Measurements from ENCODE around the gene SAMD3. TPM values are rescaled to one million over a fixed set of nuclear protein-coding genes. Genes with fewer than 3 reads are reported as not detected.
"Not testable (repeated sequence)": the region's sequence is repeated elsewhere in the genome, so short reads cannot be mapped to it uniquely, and the experiment has no call there.

Gene SAMD3, protein sequence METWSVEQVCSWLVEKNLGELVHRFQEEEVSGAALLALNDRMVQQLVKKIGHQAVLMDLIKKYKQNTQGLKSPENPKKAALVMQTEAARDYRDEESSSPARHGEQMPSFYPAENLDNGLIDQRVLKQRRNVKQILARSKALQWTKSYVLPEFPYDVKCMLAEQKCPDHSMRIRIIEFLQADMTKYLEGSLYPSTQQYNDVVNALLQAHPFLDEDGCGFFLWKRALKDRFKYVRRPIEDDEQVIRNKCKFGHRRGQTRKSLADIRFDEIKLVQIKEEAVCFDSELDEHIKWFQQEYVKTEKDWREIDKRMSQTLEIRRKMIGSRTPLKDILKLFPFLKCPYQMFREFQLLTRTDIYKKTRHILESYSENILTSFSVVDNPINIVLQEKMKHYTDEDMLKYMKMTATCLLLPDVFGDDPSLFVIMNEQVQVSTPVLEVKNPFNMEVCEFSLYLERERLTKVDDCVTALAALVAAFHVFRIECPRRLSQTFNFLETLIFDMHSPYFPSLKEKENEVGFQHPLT
- total RNA-seq: 10 to 100 TPM; 14.6 to 39.3 TPM

DNA sequence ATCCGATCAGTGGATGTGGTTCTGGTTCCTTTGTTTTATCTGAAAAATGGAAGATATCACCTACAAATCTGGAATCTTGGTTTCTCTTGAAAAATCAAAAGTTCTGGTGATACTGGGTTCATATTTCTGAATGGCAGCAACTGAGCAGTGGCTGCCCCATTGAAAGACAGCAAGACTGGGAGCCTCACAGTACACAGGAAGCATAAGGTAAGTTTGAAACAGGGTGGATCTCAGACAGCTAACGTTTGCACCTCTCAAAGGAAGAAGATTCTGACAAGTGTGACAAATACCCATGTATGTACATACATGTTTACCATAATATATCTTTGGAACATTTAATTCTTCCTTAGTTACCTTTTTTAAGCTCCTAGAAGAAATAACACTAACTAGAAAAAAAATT, at the start of gene SAMD3:
Gene SAMD3 (minus strand): TSS at position 177 of the 400 bp plus-strand sequence. CDS start 7,678 bp downstream, outside the sequence.
- ATAC-seq (peak; percentile 57 to 63), DNase-seq (ENCODE audit: low spot score) (no peak)
- Mint-ChIP-seq H3K27ac (peak within 1 kb of the TSS; percentile 80 to 86), H3K36me3 (peaks cover 7% of the 10 kb centered on the region), H3K9me3 (peaks cover 4% of the 10 kb centered on the region), H3K4me1 (ENCODE audit: low read depth in 2 of 2) (peaks cover 34 to 42% of the 10 kb centered on the region in 2 donors), H3K27me3 (no peaks in the 10 kb centered on the region), H3K4me3 (peak within 1 kb of the TSS; percentile 77)

DNA sequence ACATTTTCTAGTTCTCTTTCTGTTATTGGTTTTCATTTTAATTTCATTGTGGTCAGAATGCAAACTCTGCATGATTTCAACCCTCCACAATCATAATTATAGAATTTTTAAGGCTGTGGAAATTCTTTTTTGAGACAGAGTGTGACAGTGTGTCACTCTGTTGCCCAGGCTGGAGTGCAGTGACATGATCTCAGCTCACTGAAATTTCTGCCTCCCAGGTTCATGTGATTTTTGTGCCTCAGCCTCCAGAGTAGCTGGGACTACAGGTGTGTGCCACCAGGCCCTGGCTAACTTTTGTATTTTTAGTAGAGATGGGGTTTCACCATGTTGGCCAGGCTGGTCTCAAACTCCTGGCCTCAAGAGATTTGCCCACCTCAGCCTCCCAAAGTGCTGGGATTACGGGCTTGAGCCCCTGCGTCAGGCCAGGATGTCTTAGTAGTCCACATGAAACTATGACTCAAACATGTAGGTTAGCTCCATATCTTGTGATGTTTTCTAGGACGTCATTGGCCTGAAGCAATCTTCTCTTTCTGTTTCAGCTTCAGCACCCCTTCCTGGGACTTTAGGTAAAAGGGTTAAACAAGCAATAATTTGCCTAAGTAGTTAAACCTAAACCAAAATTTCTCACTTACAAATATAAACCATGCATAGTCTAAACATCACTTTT, 47.4 kb upstream of the SAMD3 start:
- Mint-ChIP-seq H3K36me3 (peaks cover 33% of the 10 kb centered on the region), H3K27ac (peak overlapping the region; percentile 11 to 28), H3K9me3 (peaks cover 3% of the 10 kb centered on the region), H3K27me3 (no peaks in the 10 kb centered on the region), H3K4me1 (ENCODE audit: low read depth in 2 of 2) (peaks cover 8 to 24% of the 10 kb centered on the region in 2 donors), H3K4me3 (no peak overlapping the region)
- DNase-seq (ENCODE audit: low spot score) (no peak), ATAC-seq (peak; percentile 50 to 85)

DNA sequence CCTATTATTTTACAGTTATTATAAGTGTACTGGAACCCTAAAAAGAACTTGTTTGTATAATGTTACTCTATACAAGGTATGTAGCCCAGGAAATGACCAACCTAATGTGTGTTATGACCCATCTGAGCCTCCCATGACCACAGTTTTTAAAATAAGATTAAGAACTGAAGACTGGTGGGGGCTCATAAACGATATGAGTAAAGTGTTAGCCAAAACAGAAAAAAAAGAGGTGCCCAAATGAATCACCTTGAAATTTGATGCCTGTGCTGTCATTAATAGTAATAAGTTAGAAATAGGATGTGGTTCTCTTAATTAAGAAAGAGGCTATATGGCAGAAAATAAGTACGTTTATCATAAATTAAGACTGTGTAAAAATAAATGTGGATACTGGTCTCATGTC, 42.8 kb upstream of the SAMD3 start:
- peaks cover 20 to 39% of the 10 kb centered on the region in 2 donors for H3K4me1 Mint-ChIP-seq (ENCODE audit: low read depth in 2 of 2)
- H3K9me3 Mint-ChIP-seq; ATAC-seq; H3K4me3 Mint-ChIP-seq; H3K27ac Mint-ChIP-seq; H3K27me3 Mint-ChIP-seq; DNase-seq (ENCODE audit: low spot score); H3K36me3 Mint-ChIP-seq: not testable (repeated sequence)

DNA sequence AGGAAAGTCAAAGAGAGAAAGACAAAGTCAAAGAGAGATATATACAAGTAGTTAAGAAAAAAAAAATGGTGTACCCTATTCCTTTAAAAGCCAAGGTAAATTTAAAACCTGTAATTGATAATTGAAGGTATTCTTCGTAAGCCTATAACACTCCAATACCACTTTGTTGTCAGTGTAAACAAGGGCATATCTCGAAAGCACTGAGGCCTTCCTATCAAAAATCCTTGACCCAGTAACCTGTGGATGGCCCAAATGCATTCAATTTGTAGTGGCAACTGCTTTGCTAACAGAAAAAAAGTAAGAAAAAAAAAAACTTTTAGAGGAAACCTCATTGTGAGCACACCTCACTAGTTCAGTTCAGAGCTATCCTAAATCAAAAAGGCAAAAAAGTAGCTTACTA, 39.3 kb upstream of the SAMD3 start:
- no peak for ATAC-seq
- DNase-seq (ENCODE audit: low spot score): no peak
- Mint-ChIP-seq H3K36me3 (peaks cover 8% of the 10 kb centered on the region), H3K27ac (peak overlapping the region; percentile 75 to 92), H3K9me3 (no peaks in the 10 kb centered on the region), H3K4me1 (ENCODE audit: low read depth in 2 of 2) (peaks cover 30 to 44% of the 10 kb centered on the region in 2 donors), H3K27me3 (no peaks in the 10 kb centered on the region), H3K4me3 (peak overlapping the region; percentile 86)

DNA sequence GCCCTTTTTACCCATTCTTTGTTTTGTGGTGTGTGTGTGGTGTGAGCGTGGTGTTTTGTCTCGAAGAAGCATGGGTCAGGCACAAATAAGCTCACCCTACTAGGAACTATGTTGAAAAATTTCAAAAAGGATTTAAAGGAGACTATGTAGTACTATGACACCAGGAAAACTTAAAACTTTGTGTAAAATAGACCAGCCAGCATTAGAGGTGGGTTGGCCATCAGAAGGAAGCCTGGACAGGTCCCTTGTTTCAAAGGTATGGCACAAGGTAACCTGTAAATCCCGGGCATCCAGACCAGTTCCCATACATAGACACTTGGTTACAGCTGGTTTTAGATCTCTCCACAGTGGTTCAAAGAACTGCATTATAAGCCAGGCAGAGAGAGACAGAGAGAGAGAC, 38.8 kb upstream of the SAMD3 start:
- DNase-seq (ENCODE audit: low spot score); H3K36me3 Mint-ChIP-seq; H3K27me3 Mint-ChIP-seq; ATAC-seq; H3K9me3 Mint-ChIP-seq: not testable (repeated sequence)
- peak overlapping the region; percentile 75 to 92 for H3K27ac Mint-ChIP-seq
- peak overlapping the region; percentile 86 for H3K4me3 Mint-ChIP-seq
- H3K4me1 Mint-ChIP-seq (ENCODE audit: low read depth in 2 of 2): peaks cover 30 to 43% of the 10 kb centered on the region in 2 donors

DNA sequence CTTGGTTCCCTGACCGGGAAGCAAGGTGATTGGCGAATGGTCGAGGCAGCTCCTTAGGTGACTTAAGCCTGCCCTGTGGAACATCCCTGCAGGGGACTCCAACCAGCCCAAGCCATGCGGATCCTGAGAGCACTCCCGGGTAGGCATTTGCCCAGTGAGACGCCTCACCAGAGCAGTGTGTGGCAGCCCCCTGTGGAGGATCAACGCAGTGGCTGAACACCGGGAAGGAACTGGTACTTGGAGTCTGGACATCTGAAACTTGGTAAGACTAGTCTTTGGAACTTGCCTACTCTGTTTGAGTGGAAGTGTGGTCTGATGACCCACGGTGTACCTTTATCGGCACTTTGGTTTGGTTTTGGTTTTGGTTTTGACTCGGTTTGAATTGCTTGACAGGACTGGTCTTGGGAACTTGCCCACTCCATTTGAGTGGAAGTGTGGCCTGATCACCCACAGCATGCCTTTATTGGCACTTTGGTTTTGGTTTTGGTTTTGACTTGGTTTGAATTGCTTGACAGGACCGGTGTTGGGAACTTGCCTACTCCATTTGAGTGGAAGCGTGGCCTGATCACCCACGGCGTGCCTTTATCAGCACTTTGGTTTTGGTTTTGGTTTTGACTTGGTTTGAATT, 38.0 kb upstream of the SAMD3 start:
- H3K4me3 Mint-ChIP-seq: peak overlapping the region; percentile 86
- not testable (repeated sequence) for H3K36me3 Mint-ChIP-seq, H3K27me3 Mint-ChIP-seq, H3K9me3 Mint-ChIP-seq
- peak overlapping the region; percentile 75 to 92 for H3K27ac Mint-ChIP-seq
- peak; percentile 66 for DNase-seq (ENCODE audit: low spot score)
- peaks cover 30 to 36% of the 10 kb centered on the region in 2 donors for H3K4me1 Mint-ChIP-seq (ENCODE audit: low read depth in 2 of 2)
- ATAC-seq: peak; percentile 68 to 85

DNA sequence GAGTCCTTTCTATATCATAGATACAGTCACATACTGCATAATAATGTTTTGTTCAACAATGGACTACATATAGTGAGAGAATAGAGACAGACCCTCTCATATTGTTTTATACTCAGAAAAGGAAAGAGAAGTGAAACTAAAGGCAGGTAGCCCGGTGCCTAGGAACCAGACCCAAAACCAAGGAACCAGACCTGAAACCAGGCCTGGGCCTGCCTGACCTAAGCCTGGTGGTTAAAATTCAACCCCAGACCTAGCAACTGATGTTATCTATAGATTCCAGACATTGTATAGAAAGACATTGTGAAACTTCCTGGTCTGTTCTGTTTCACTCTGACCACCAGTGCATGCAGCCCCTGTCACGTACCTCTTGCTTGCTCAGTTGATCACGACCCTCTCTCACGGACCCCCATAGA, 37.3 kb upstream of the SAMD3 start:
- not testable (repeated sequence) for H3K9me3 Mint-ChIP-seq; H3K27me3 Mint-ChIP-seq; H3K36me3 Mint-ChIP-seq; DNase-seq (ENCODE audit: low spot score)
- peak; percentile 73 to 79 for ATAC-seq
- peaks cover 30 to 34% of the 10 kb centered on the region in 2 donors for H3K4me1 Mint-ChIP-seq (ENCODE audit: low read depth in 2 of 2)
- H3K27ac Mint-ChIP-seq: peak overlapping the region; percentile 75 to 92
- peak overlapping the region; percentile 86 for H3K4me3 Mint-ChIP-seq

DNA sequence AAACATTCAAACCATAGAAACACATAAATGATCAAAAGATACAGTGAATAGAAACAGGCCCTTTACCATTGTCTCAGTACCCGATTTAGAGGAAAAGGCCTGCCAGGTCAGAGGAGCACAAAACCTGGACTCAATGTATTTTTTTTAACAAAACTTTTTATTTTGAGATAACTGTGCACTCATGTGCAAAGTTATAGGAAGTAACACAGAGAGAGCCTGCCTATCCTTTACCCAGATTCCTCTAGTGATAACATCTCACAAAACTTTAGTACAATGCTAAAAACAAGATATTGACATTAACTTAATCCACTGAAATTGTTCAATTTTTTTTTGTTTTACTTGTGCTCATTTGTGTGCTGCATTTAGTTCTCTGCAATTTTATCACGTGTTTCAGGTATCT, 36.8 kb upstream of the SAMD3 start:
- Mint-ChIP-seq H3K4me1 (ENCODE audit: low read depth in 2 of 2) (peaks cover 33 to 34% of the 10 kb centered on the region in 2 donors), H3K9me3 (no peaks in the 10 kb centered on the region), H3K27ac (peak overlapping the region; percentile 75 to 92), H3K4me3 (peak overlapping the region; percentile 86), H3K36me3 (peaks cover 8% of the 10 kb centered on the region), H3K27me3 (no peaks in the 10 kb centered on the region)
- DNase-seq (ENCODE audit: low spot score): no peak
- no peak for ATAC-seq

DNA sequence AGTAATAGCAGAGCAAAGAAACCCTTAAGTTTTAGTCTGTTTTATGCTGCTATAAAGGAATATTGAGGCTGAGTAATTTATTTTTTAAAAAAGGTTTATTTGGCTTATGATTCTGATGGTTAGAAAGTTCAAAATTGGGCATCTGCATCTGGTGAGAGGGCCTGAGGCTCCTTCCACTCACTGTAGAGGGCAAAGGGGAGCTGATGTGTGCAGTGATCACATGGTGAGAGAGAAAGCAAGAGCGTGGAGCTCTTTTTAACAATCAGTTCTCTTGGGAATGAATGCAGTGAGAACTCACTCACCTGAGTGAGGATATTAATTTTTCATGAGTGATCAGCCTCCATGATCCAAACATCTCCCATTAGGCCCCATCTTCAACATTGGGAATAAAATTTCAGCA, 36.4 kb upstream of the SAMD3 start:
- Mint-ChIP-seq H3K9me3 (no peaks in the 10 kb centered on the region), H3K27me3 (no peaks in the 10 kb centered on the region), H3K36me3 (peaks cover 8% of the 10 kb centered on the region), H3K4me1 (ENCODE audit: low read depth in 2 of 2) (peaks cover 33 to 34% of the 10 kb centered on the region in 2 donors), H3K27ac (peak overlapping the region; percentile 75 to 92), H3K4me3 (peak overlapping the region; percentile 11)
- ATAC-seq: no peak
- no peak for DNase-seq (ENCODE audit: low spot score)

DNA sequence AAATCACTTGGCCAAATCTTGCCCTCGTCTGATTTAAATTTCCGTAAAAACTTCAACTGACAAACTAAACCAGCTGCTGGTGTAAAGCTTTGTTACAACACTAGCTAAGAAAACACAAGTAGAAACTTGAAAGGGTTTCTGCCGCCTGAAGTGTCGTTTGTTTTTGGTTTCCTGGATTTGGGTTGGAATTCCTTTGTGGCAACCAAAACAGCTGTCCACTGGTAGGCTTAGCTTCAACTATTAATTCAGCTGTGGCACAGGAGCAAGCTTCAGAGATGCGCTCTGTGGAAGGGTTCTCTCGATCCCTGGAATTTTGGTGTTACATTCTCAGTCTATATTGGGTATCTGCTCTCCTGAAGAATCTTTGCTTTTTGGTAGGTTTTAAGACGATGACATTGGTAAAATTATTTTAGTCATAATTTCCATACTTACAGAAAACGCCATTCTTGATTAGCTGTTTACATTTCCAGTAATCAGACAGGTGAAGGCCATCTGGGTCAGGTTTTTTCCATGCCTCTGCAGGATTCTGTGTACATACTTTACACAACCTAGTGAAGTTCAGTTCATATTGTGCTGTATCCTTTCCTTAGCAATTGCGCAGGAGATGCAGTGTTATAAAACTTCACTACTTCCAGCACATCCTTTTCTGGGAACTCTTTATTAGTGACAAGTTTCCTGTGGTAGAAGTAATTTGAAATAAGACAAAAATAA, 29.9 kb upstream of the SAMD3 start:
- DNase-seq (ENCODE audit: low spot score) (no peak), ATAC-seq (no peak)
- H3K27ac Mint-ChIP-seq: no peak overlapping the region
- H3K4me3 Mint-ChIP-seq: no peak overlapping the region
- no peaks in the 10 kb centered on the region for H3K36me3 Mint-ChIP-seq
- H3K27me3 Mint-ChIP-seq: peaks cover 0 to 3% of the 10 kb centered on the region in 2 donors
- peaks cover 0 to 3% of the 10 kb centered on the region in 2 donors for H3K4me1 Mint-ChIP-seq (ENCODE audit: low read depth in 2 of 2)
- H3K9me3 Mint-ChIP-seq: no peaks in the 10 kb centered on the region

DNA sequence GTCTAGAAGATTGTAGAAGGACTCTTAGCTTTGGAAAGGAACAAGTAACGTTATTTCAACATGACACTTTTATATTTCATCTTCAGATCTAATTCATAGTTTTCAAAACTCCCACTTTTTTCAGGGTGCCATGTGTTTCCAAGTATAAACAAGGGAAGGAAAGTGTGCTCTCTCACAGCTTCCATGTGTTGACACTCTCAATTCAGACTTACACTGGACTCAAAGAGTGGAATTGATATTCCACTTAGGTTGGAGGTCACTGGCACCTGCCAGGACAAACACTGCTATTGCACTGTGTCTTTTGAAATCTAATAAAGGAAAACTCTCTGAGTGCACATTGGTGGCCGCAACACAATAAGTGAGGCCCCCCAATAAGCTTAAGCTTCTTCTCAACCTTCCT, 22.5 kb upstream of the SAMD3 start:
- no peak for ATAC-seq
- no peak for DNase-seq (ENCODE audit: low spot score)
- Mint-ChIP-seq H3K27me3 (no peaks in the 10 kb centered on the region), H3K4me1 (ENCODE audit: low read depth in 2 of 2) (no peaks in the 10 kb centered on the region), H3K9me3 (no peaks in the 10 kb centered on the region), H3K36me3 (no peaks in the 10 kb centered on the region), H3K4me3 (no peak overlapping the region), H3K27ac (no peak overlapping the region)

DNA sequence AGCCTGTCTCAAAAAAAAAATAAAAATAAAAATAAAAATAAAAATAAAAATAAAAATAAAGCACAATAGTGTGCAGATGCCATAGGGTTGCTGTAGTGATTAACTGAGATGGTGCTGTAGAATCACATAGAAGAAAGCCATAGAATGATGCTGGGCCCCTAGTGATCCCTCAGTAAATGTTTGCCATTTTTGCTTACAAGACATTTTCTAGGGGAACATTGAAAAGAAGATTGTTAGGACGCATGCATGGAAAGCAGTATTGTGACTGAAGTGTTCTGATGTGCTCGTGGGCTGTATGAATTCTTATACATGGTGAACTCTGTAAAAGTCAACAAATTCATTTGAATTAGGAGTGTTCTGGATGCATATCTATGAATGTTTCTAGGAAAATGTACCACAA, 22.0 kb upstream of the SAMD3 start:
- ATAC-seq (no peak), DNase-seq (ENCODE audit: low spot score) (no peak)
- H3K36me3 Mint-ChIP-seq: no peaks in the 10 kb centered on the region
- H3K27me3 Mint-ChIP-seq: no peaks in the 10 kb centered on the region
- H3K4me1 Mint-ChIP-seq (ENCODE audit: low read depth in 2 of 2): no peaks in the 10 kb centered on the region
- no peaks in the 10 kb centered on the region for H3K9me3 Mint-ChIP-seq
- no peak overlapping the region for H3K4me3 Mint-ChIP-seq
- no peak overlapping the region for H3K27ac Mint-ChIP-seq

DNA sequence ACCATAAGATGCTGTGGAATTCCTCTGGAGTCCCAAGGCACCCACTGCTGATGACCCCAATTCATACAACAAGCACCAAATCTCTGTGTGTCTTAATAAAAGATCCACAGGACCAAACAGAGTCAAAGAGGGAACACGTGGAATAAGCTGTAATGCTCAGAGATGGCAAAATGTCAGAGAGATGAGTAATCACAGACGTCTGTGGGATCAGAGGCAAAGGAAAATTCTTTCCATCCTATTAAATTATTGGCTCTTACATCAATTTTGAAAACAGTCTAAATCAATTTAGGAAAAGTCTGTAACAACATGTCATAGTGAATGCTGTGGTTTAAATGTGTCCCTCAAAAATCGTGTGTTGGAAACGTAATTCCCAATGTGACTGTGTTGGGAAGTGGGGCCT, 17.5 kb upstream of the SAMD3 start:
- Mint-ChIP-seq H3K9me3 (no peaks in the 10 kb centered on the region), H3K27me3 (no peaks in the 10 kb centered on the region), H3K27ac (no peak overlapping the region), H3K4me1 (ENCODE audit: low read depth in 2 of 2) (no peaks in the 10 kb centered on the region), H3K4me3 (no peak overlapping the region), H3K36me3 (no peaks in the 10 kb centered on the region)
- DNase-seq (ENCODE audit: low spot score): no peak
- no peak for ATAC-seq
